HG03139 (cell line): ENCODE results near the gene NCKAP5L.

Experiments
- ATAC-seq: cut with Tn5 transposase; IDR thresholded peaks from one replicate; pipeline ENCODE4 v1.9.1; 2021; ENCODE audit not compliant: unreplicated experiment

The NCKAP5L gene

DNA sequence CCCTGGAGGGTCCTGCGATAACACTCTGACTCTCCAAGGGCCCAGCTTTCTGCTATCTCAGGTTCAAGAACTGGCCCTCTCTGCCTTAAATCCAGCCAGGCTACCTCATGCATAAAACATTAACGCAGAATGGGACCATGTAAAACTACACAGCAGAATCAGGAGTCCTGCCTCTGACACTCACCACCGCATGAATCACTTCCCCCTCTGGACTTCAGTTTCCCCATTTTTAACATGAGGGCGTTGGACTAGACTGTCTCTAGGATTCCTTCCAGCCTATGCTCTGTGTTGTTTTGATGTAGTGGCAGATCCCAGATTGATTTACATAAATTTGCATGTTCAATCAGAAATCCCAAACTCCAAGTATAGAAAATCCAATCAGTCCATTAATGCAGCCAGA lies 3.3 kb downstream of the NCKAP5L start:
- ATAC-seq = no peak

DNA sequence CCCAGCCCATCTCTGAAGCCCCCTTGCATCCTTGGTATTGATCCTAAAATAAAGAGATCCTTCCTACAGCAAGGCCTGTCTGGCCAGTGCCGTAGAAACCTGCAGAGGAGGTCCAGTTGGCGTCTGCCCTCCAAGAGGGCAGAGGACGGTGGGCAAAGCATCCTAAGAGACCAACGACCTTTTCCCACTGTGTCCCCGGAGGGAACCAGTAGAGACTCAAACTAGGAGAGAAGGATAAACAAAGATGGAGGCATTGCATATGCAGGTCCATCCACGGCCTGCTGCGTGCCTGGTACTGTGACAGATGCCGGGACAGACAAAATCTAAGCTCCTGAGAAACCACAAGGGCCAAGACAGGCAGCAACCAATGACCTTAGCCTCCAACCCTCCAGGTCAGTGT lies 3.8 kb downstream of the NCKAP5L start:
- ATAC-seq = no peak

DNA sequence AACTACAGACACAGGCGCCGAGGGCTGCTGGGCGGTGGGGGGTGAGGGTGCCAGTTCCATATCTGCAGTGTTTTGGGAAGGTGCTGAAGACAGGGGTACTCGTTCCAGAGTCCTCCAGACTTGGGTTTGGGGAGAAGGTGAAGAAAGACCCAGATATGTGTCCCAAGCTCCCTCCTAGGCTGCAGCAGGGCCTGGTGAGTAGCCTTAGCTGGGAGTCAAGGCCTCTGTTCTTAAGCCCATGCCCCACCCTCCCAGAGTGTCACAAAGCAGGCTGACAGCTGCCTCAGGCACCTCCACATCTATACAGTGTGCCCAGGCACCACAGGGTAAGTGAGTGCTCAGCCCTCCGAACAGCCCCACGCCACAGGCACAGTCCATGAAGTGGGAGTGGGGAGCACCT lies 4.3 kb downstream of the NCKAP5L start:
- no peak for ATAC-seq

- no peak for ATAC-seq
Measured at GRCh38 chr12:49823350-49823749, 4.9 kb downstream of the NCKAP5L start.

GRCh38 chr12:49821373-49822287 lies 6.6 kb downstream of the NCKAP5L start:
- ATAC-seq = no peak

DNA sequence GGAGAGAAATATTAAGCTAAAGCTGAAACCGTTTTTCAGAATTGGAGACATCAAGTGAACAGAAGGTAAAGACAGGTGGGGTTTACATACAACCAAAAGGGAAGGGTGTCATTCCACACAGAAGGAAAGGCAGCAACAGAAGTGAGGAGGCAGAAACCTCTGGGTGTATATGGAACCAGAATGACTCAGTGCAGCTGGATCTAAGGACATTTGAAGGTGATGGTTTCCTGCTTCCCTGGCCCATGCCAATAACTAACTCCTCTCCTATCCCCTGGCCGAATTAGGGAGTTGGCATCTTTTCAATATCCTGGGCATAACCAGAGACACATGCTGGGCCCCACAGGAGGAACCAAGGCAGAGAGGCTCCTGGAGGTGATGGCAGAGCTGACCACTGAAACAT lies 8.4 kb downstream of the NCKAP5L start:
- ATAC-seq = no peak

- ATAC-seq = no peak
Measured at GRCh38 chr12:49818241-49818895, 9.8 kb downstream of the NCKAP5L start.

DNA sequence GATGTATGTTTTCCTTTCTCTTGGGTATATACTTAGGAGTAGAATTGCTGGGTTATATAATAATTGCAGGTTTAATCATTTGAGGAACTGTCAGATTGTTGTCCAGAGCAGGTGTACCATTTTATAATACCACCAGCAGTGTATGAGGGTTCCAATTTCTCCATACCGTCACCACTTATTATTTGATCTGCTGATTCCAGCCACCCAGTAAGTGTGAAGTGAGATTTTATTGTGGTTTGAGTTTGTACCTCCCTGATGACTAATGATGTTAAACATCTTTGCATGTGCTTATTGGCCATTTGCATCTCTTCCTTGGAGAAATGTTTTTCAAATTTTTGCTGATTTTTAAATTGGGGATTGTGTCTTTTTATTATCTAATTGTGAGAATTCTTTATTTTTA lies 15.1 kb downstream of the NCKAP5L start:
- ATAC-seq = no peak

DNA sequence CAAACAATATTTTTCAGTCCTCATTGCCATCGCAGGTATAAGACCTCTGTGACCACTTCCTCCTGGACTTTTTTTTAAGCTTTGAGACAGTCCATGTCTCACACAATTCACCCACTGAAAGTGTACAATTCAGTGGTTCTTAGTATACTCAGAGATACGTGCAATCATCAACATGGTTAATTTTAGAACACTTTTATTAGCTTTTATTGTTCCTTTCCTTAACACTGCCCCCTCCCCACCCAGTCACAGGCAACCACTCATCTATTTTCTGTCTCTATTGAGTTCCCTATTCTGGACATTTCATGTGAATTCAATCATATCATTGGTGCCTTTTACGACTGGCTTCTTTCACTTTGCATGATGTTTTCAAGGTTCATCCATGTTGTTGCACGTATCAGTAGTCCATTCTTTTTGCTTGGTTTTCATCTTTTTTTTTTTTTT lies 16.2 kb downstream of the NCKAP5L start:
- ATAC-seq = no peak

DNA sequence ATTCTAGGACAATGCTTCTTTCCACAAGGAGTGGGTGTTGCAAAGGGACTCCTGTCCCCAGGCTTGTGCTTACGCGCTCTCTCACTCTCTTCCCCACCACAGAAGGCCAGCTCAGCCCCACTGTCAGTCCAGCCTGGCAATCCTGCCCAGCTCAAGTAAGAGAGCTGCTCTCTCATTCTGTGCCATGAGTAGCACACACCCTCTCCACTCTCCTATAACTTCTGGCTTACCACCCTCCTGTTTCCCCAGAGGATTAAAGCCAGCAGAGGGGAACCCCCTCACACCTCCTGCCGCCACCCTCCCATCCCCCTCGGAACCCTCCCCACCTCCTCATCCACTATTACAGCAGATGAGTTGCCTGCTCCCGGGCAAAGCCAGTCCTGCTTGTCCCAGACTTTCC lies 17.1 kb downstream of the NCKAP5L start:
- ATAC-seq = no peak

- no peak for ATAC-seq
Measured at GRCh38 chr12:49809906-49810389, 18.3 kb downstream of the NCKAP5L start.

DNA sequence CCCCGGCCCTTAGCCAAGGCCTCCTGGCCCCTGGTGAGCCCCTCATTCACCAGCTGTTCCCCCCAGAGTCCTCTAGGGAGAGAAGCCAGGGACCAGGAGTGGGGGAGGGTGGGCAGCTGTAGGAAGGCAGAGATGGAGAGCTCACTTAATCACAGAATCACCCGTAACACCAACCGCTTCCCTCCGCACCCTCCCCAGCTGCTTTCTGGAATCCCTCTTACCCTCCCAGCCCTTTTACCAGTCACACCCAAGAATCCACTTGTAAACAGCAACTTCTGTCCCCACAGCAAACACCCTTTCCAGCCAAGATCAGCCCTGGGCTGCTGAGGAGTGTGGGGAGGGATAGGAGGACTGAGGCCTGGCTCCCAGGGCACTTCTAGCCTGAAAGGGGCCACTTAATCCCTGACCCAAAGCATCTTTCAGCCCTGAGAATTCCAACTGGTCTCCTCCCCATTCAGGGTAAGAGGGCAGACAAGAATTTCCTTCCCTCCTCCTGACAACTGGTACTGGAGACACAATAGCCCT lies 18.8 kb downstream of the NCKAP5L start:
- no peak for ATAC-seq

DNA sequence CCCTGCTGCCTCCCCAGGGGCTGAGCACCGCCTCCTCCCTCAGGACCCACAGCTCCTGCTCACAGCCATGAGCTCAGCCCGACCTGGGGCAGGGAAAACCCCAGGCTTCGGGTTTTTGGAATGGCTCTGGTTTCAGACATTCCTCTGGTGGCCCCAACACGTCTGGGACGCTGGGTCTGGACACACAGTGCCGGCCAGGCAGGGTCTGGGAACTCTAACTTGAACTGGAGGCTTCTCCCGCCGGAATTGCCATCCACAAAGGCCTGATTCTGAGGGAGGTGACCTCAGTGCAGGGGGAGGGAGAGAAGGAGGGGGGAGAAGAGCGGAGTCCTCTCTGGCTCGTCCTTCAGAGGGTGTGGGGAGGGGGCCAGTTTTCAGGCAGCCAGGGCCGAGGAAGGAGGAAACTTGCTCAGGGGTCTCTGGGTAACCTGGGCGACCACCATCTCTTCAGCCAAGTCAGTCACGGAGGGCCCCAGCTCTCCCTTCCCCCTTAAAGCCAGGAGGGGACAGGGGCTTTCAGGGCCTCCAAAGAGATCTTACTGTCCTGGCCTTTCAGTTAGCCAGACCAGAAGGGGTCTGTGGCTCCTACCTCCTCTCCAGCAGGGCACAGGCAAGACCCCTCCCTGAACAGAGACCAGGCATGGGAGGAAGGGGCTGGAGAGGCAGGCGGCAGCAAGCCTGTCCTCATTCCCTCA lies 19.4 kb downstream of the NCKAP5L start:
- no peak for ATAC-seq

GRCh38 chr12:49807991-49808580 lies 20.1 kb downstream of the NCKAP5L start:
- ATAC-seq = no peak

DNA sequence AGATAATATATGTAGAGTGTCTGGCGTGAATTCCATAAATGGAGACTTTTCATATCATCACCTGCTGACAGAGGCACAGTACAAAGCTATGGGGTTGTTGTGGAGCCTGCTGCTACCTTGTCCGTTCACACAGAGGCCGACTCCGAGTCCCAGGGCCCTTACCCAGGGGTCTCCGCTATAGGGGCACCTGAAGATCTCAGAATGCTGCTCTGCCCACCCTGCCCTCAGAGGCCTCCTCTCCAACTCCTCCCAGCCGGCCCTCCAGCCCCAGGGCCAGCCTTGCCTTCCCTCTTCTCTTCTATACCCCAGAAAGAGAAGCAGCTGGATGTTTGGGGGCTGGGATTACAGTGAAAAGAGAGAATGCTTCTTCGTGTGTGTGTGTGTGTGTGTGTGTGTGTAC lies 21.3 kb downstream of the NCKAP5L start:
- ATAC-seq = no peak

- ATAC-seq = no peak
Measured at GRCh38 chr12:49806321-49806813, 21.8 kb downstream of the NCKAP5L start.

GRCh38 chr12:49805409-49805808 lies 22.8 kb downstream of the NCKAP5L start:
- no peak for ATAC-seq

GRCh38 chr12:49804821-49805220 lies 23.4 kb downstream of the NCKAP5L start:
- no peak for ATAC-seq

DNA sequence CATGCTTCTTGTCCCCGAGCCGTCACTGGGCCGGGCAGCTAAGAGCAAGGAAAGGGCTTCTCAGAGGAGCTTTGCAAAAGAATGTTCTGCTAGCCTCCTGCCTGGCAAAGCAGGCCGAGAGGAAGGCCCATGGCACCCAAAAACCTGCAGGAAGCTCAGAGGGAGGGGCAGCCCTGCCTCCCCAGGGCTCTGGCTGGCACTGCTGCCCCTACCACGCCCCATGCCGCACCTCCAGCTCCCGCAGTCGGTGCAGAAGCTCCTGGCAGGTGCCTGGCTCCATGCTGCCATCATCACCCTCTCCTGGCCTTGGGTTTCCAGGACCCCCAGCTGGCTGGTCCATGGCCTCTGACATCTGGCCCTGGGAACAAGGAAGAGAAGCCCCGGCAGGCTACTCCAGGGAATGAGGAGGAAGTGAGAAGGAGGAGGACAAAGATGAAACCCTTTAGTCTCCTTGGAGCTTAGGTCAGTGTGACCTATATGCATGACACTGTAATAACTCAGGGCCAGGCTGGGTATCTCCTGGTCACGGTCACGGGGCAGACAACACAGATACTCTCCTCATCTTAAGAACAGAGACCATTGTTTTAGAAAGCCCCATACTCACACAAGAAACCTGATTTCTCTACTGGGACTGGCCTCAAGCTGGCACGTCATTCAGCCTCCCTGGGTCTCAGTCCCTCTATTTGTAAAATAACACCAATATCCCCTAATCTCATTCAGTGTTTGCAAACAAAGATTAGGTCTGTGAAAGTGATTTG lies 24.3 kb downstream of the NCKAP5L start:
- ATAC-seq = no peak
